ENCODE measurements around the gene ATP6V1B1.

- TF ChIP-seq, protein P1, sequence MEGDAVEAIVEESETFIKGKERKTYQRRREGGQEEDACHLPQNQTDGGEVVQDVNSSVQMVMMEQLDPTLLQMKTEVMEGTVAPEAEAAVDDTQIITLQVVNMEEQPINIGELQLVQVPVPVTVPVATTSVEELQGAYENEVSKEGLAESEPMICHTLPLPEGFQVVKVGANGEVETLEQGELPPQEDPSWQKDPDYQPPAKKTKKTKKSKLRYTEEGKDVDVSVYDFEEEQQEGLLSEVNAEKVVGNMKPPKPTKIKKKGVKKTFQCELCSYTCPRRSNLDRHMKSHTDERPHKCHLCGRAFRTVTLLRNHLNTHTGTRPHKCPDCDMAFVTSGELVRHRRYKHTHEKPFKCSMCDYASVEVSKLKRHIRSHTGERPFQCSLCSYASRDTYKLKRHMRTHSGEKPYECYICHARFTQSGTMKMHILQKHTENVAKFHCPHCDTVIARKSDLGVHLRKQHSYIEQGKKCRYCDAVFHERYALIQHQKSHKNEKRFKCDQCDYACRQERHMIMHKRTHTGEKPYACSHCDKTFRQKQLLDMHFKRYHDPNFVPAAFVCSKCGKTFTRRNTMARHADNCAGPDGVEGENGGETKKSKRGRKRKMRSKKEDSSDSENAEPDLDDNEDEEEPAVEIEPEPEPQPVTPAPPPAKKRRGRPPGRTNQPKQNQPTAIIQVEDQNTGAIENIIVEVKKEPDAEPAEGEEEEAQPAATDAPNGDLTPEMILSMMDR (conservative IDR thresholded peaks at IDR 0.05; ENCODE audit: low read depth, low read length), result peak; percentile 91
- no peak for TF ChIP-seq EZH2 (IDR thresholded peaks at IDR 0.05; ENCODE audit: borderline replicate concordance, low read depth, low read length, poor library complexity, severe bottlenecking)
These were observed 15.9 kb upstream of the ATP6V1B1 start for GRCh38 chr2:70919672-70920366.

Data from A673 (cell line).